Effector memory CD4-positive, alpha-beta T cell (primary cell): ENCODE results near the gene ELF4.
"Not testable (repeated sequence)": the region's sequence is repeated elsewhere in the genome, so short reads cannot be mapped to it uniquely, and the experiment has no call there.

Experiments
- DNase-seq, 3 donors: peaks; one replicate each; pipeline ENCODE4 v3.0.0-alpha.2; 2020
- H3K27ac ChIP-seq: 2 replicates; pipeline ENCODE4 v1.7.0; 2013; ENCODE audit warnings: mild to moderate bottlenecking, low read length, moderate library complexity; ENCODE audit not compliant: insufficient read depth, poor library complexity, severe bottlenecking
- H3K27me3 ChIP-seq: replicated peaks from 2 replicates; pipeline ENCODE4 v1.7.0; 2013; ENCODE audit warnings: mild to moderate bottlenecking, low read length; ENCODE audit not compliant: insufficient read depth, control insufficient read depth, poor library complexity, severe bottlenecking
- H3K36me3 ChIP-seq: 2 replicates; pipeline ENCODE4 v1.7.0; 2013; ENCODE audit warnings: mild to moderate bottlenecking, low read length, moderate library complexity; ENCODE audit not compliant: control insufficient read depth, insufficient read depth
- H3K4me1 ChIP-seq: 2 replicates; pipeline ENCODE4 v1.7.0; 2013; ENCODE audit warnings: low read length, mild to moderate bottlenecking; ENCODE audit not compliant: control insufficient read depth, insufficient read depth, poor library complexity, severe bottlenecking
- H3K4me3 ChIP-seq: 2 replicates; pipeline ENCODE4 v1.7.0; 2013; ENCODE audit warnings: low read length, low read depth, mild to moderate bottlenecking; ENCODE audit not compliant: insufficient read depth, poor library complexity, severe bottlenecking
- H3K9me3 ChIP-seq: 2 replicates; pipeline ENCODE4 v1.7.0; 2013; ENCODE audit warnings: mild to moderate bottlenecking, low read length, moderate library complexity; ENCODE audit not compliant: control insufficient read depth

The ELF4 gene

DNA sequence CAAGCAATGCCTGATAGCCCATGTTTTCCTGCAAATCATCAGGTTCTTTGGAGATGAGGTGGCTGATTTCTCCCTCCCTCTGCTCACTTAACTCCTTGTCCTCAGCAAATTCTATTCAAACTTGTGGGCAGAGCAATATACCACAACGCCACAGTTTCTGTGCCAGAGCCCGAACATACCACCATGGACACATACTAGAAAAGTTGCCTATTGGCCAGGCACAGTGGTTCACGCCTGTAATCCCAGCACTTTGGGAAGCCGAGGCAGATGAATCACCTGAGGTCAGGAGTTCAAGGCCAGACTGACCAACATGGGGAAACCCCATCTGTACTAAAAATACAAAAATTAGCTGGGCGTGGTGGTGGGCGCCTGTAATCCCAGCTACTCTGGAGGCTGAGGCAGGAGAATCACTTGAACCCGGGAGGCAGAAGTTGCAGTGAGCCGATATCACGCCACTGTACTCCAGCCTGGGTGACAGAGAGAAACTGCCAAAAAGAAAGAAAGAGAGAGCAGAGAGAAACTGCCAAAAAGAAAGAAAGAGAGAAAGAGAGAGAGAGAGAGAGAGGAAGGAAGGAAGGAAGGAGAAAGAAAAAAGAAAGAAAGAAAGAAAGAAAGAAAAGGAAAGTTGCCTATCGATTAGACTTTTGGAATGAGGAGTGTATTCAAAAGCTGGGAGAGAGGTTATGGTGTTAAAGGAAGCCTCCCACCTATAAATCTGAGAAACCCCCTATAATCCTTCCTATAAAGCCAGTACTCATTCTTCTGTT lies 5.0 kb upstream of the ELF4 start:
- DNase-seq, H3K36me3 ChIP-seq, H3K27ac ChIP-seq, H3K4me1 ChIP-seq, H3K4me3 ChIP-seq, H3K9me3 ChIP-seq, H3K27me3 ChIP-seq: not testable (repeated sequence)

DNA sequence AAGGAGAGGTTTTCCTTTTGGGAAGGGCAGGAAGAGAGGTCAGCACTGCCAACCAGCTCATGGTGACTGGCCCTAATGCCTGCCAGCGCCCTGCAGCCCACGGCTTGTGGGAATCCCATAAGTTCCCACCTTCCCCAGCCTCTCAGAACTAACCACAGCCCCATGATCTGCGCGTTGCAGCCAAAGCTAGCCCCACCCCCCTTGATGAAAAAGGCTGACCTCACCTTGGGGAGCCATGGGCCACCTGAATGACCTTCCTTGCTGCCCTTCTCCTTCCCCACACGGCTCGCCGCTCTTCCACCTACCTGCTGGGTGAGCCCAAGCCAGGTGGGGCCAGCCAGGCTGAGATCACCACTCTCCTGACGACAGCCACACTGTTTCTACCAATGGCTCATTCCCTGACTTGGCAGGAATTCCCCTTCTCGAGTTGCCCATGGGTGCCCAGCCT lies 3.9 kb upstream of the ELF4 start:
- DNase-seq, result no peak
- Histone ChIP-seq H3K27me3 (no peaks in the 10 kb centered on the region), H3K4me3 (no peak overlapping the region), H3K36me3 (no peaks in the 10 kb centered on the region), H3K27ac (no peak overlapping the region), H3K9me3 (no peaks in the 10 kb centered on the region), H3K4me1 (peaks cover 6% of the 10 kb centered on the region)

DNA sequence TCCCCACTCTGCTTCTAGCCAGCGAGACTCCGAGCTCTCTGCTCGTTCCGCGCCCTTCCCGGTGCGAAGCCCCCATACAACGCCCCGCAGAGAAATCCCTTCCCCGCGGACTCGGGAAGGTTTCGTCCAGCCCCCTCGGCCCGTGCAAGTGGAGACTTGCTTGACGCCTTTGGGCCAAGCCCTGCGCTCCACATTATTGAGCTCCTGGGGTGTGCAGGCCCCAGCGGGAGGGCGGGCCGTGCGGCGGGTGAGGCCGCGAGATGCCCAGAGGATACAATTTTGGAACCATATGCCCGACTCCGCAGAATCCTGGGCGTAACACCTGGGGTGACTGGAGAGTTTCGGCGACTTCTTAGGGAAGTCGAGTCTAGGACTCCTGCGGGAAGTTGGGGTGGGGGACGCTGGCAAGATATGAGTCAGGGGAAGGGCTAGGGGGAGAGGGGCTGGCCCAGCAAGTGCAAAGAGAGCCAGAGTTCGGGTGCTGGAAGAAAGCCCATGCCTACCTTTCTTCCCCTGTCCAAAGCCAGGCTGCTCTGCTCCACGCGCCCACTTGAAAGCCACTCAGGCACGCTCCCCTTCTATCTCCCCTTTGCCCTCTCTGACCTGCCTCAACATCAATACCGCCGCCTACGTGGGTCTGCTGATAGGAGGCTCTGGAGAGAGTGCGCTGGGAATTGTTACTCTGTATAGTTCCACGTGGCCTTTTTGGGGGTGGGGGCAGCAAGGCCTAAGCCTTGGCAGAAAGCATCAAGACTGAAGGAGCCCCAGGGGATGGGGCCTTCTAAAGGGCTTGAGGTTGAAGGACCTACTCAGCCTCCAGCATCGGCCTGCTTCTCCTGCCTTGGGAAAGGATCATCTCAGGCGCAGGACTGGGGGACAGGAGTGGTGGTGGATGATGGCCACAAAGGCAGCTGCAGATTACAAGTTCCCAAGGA lies 1.2 kb upstream of the ELF4 start:
- Histone ChIP-seq H3K27ac (no peak overlapping the region), H3K9me3 (no peaks in the 10 kb centered on the region), H3K4me3 (peak overlapping the region; percentile 39), H3K27me3 (no peaks in the 10 kb centered on the region), H3K36me3 (no peaks in the 10 kb centered on the region), H3K4me1 (peaks cover 3% of the 10 kb centered on the region)
- no peak for DNase-seq

DNA sequence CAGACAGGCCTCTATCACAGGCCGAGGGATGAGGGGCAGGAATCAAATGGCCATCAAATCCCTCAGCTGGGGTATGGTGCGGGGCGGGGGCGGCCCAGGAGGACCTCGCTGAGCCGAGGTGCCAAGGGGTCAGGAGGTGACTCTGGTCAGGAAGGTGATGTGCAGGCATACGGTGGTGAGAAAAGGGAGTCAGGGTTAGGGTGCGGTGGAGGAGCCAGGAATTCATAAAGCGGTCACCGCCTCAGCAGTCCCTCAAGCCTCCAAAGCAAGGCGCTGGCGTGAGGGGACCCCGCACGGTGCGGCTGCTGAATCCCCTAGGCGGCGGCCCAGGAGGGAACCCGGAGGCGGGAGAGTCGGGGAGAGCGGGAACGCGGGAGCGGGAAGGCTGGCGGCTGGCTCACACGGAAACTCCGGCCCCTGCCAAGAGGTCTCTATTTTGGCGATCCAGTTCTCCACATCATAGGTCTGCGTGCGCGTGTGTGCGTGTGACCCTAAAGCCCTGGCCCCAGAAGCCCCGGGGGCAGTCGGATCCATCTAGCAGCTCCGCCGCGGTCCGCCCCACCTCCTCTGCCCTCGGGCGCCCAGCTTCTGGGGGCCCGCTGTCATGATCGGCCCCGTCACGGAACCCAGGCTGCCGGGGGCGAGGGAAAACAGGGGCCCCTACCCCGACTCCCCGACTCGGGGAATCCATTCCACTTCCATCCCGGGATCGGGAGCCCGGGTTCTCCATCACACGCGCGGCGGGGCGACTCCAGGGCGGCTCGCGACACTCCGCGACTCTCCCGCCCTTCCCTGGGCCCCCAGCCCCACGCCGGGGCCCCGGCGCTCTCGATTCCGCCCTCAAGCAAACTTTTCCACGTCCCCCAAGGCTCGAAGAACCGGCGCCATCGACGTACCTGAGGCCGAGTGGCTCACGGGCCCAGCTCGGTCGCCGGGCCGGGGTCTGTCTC lies 593 bp downstream of the ELF4 start:
- Histone ChIP-seq H3K4me3 (peak overlapping the region; percentile 62), H3K27ac (peak overlapping the region; percentile 76), H3K9me3 (no peaks in the 10 kb centered on the region), H3K36me3 (no peaks in the 10 kb centered on the region), H3K4me1 (peaks cover 9% of the 10 kb centered on the region), H3K27me3 (no peaks in the 10 kb centered on the region)
- no peak for DNase-seq

DNA sequence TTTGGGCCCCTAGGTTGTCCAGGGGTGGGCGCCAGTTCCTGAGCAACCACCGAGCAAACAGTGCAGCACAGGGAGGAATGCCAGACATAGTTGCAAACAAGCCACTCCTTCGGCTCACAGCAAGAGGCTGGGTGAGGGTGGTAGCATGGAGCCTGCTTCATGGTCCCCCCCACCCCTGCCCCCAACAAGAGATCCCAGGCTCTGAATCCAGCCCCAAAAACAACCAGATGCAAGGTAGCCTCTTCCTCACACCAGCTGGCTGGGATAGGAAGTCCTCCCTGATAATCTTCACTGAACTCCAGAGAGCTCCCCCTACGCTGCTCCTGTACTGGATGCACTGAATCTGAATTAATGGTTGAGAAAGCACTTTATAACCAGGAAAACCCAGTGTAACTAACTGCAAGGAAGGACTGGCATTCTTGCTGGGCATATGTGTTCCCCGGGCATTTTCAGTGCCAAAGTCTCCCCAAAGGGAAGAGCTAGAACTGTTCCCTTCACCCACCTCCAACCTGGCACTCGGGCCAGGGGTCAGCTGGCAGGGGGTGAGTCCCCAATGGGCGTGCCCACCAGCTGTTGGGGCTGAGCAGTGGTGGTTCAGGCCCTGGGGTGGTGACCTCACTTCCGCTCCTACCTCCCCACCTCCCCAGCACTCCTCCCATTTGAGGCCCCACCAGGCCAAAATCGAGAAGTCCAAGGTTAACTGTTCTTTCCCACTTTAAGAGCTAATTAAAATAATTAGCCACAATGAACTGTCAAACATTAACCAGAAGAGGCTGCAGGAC lies 1.5 kb downstream of the ELF4 start:
- Histone ChIP-seq H3K27me3 (no peaks in the 10 kb centered on the region), H3K27ac (peak overlapping the region; percentile 76), H3K4me3 (peak overlapping the region; percentile 62), H3K4me1 (peaks cover 9% of the 10 kb centered on the region), H3K36me3 (no peaks in the 10 kb centered on the region), H3K9me3 (no peaks in the 10 kb centered on the region)
- DNase-seq, result peak in 1 of 3 donors; percentile 20

DNA sequence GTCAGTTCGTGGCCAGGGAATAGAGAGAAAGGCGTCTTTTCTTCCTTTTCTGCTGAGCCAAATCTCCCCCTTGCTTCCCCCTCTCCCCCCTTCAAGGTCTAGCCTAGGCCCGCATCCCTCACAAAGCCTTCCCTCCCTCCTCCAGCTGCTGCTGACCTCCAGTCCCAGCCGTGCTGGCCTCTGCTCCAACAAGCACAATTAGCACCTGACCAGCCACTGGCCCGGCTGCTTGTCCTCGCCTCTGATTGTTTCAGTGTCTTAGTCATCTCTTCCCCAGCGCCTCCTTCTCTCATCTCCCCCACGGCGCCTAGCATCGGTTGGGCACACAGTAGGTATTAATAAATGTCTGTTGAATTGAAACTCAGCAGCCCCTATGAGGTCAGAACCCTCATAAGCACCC lies 4.2 kb downstream of the ELF4 start:
- peak overlapping the region; percentile 18 for H3K27ac ChIP-seq
- no peaks in the 10 kb centered on the region for H3K27me3 ChIP-seq
- no peak overlapping the region for H3K4me3 ChIP-seq
- DNase-seq, result no peak
- H3K36me3 ChIP-seq, result no peaks in the 10 kb centered on the region
- H3K9me3 ChIP-seq, result no peaks in the 10 kb centered on the region
- peaks cover 9% of the 10 kb centered on the region for H3K4me1 ChIP-seq

DNA sequence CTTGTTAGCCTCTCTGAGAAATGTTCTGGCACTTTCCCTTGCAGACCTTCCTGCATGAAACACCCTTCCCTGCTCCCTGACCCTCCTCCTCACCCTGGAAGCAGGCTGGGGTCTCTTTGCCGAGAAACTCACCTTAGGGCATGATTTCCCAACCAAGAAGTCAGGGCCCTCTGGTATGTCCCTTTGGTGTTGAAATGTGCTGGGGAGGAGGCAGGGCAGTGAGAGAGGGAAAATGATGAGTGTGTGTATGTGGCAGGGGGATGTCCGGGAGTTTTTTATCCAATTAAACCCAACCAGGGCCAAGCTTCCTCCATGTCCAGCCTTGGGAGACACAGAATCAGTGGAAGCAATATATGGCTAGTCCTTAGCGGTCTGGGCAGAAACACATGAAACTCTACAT lies 5.1 kb downstream of the ELF4 start:
- no peaks in the 10 kb centered on the region for H3K9me3 ChIP-seq
- peaks cover 15% of the 10 kb centered on the region for H3K4me1 ChIP-seq
- no peaks in the 10 kb centered on the region for H3K36me3 ChIP-seq
- no peak overlapping the region for H3K4me3 ChIP-seq
- no peaks in the 10 kb centered on the region for H3K27me3 ChIP-seq
- H3K27ac ChIP-seq, result no peak overlapping the region
- no peak for DNase-seq

DNA sequence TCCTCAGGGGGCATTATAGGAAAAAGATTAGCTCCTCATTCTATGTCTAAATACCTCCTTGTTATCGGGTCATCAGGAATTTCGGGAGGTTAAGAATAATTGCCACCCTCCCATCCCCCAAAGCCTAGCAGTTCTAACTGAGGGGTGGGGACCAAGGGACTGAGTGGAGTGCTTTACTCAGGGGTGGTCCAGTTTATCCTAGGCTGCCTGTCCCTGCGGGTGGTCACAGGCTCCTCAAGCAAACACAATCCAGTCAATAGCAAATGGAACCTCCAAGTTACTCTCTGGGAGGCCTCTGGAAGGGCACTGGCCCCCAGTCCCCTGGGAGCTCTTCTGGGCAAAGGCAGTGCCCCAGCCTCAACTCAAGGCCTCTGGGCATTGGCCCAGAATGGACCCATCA lies 6.7 kb downstream of the ELF4 start:
- no peaks in the 10 kb centered on the region for H3K9me3 ChIP-seq
- no peaks in the 10 kb centered on the region for H3K27me3 ChIP-seq
- DNase-seq, result no peak
- no peaks in the 10 kb centered on the region for H3K36me3 ChIP-seq
- H3K4me3 ChIP-seq, result no peak overlapping the region
- H3K4me1 ChIP-seq, result peaks cover 29% of the 10 kb centered on the region
- no peak overlapping the region for H3K27ac ChIP-seq

DNA sequence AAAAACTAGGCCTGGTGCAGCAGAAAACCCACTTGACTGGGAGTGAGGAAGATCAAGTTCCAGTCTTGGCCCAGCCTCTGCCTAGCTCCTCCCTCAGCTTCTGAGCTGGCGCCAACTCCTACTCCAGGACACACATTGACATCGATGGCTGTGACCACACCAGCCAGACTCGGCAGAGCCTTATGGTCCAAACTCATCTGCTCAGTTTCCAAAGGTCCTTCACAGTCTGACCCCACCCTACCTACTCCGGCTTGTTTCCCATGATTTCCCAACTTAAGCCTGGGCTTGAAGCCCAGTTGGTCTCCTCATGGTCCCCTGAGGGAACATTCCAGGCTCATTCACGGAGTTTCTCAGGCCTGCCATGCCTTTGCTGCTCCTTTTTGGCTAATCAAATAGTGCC lies 10.1 kb downstream of the ELF4 start:
- Histone ChIP-seq H3K4me1 (peaks cover 33% of the 10 kb centered on the region), H3K4me3 (no peak overlapping the region), H3K27me3 (no peaks in the 10 kb centered on the region), H3K9me3 (no peaks in the 10 kb centered on the region), H3K36me3 (no peaks in the 10 kb centered on the region), H3K27ac (no peak overlapping the region)
- DNase-seq, result no peak
